A549 treated with RU486 at 1 μM for 4 hours (cell line): ENCODE measurements around the gene OTOP3. TPM values are rescaled to one million over a fixed set of nuclear protein-coding genes. Genes with fewer than 3 reads are reported as not detected.

Experiments used
- total RNA-seq: library from RNA; stranded (reverse); fragments of 200-300 nt; extraction: Qiagen RNA extraction; gene quantifications from 5 replicates; pipeline ENCODE4 v1.2.3, GENCODE V29; 2022; ENCODE audit warnings: low read depth

Gene OTOP3, protein sequence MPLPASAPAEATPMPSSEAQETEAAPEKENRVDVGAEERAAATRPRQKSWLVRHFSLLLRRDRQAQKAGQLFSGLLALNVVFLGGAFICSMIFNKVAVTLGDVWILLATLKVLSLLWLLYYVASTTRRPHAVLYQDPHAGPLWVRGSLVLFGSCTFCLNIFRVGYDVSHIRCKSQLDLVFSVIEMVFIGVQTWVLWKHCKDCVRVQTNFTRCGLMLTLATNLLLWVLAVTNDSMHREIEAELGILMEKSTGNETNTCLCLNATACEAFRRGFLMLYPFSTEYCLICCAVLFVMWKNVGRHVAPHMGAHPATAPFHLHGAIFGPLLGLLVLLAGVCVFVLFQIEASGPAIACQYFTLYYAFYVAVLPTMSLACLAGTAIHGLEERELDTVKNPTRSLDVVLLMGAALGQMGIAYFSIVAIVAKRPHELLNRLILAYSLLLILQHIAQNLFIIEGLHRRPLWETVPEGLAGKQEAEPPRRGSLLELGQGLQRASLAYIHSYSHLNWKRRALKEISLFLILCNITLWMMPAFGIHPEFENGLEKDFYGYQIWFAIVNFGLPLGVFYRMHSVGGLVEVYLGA
- total RNA-seq = not detected in 5 replicates

DNA sequence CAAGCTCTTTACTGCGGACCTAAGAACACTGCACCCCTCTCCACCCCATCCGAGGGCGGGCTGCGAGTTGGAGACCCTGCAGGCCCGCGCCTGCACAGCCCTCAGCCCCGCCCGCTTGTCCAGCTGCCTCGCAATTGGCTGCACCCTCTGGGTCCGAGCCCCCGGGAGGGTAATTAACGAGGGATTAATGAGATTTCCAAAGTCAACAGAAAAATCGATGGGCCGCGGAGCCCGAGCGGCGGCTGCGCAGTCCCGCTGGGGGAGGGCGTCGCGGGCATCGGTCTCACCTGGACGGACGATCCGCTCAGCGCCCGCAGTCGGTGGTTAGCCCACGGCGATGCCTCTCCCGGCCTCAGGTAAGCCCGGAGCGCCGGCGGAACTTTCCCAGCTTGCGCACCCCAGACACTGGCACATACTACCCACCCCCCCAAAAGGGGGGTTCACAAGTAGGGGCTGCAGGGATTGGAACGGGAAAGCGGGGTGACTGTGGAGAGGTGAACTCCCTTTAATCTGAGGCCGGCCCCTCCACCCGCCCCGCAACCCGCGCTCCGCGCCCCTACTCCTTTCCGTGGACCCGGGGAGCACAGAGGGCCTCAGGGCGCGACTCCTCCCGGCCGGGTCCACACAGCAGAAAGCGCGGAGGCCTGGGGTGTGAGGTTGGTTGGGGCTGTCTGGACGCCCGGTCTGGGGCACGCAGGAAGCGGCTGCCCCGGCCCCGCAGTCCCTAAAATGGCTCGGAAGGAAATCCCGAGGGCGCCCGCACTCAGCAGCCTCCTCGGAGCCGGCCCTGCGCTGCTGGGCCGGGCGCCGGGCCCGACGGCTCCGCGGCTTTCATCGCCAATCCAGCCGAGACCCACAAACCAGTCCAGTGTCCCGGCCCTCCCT, at the start of gene OTOP3:
Gene OTOP3, plus strand, starts transcription at position 314 of the 885 bp plus-strand sequence. Its CDS starts 24 bp downstream, at position 338.

DNA sequence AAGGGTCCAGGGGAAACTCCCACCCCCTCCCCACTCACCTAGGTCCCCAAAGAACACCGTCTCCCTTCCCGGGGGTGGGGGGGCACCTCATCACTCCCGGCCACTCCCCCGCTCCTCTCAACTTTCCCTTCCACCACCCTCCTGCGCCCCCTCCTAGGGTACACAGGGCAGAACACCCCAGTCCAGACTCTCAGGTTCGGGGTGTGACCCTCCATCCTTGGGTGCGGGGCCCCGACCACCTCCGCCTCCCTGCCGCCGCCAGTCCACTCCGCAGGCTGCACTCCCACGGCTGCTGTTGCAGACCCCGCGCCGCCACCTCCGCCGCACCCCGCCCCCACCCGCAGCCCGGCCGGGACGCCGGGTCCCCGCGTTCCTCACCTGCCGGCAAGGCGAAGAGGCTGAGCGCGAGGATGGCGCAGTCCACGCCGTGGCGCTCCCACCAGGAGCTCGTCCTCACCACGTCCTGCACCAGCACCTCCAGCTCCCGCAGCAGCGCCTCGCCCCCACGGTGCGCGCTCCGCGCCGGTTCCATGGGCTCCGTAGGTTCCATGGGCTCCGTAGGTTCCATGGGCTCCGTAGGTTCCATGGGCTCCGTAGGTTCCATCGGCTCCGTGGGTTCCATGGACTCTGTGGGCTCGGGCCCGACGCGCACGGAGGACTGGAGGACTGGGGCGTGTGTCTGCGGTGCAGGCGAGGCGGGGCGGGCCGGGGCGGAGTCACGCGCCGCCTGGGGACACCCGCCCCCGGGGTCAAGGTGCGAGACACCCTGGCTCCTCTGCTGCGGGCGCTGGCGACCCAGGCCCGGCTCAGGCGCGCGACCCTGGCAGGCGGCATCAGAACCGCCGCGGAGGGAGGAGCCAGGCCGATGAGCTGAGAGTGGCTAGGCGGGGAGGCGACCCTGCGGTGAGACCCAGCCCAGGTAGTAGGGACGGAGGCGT, 42.5 kb upstream of the OTOP3 start, which contains the start of gene FADS6:
Gene FADS6, minus strand, starts transcription at position 660 of the 938 bp plus-strand sequence. Its CDS starts 38 bp downstream, at position 622.

GRCh38 chr17:74922694-74923537, 12.8 kb upstream of the OTOP3 start, which contains the start of gene USH1G:
USH1G (minus strand) TSS chr17:74923255; CDS start chr17:74923073, 182 bp downstream.

DNA sequence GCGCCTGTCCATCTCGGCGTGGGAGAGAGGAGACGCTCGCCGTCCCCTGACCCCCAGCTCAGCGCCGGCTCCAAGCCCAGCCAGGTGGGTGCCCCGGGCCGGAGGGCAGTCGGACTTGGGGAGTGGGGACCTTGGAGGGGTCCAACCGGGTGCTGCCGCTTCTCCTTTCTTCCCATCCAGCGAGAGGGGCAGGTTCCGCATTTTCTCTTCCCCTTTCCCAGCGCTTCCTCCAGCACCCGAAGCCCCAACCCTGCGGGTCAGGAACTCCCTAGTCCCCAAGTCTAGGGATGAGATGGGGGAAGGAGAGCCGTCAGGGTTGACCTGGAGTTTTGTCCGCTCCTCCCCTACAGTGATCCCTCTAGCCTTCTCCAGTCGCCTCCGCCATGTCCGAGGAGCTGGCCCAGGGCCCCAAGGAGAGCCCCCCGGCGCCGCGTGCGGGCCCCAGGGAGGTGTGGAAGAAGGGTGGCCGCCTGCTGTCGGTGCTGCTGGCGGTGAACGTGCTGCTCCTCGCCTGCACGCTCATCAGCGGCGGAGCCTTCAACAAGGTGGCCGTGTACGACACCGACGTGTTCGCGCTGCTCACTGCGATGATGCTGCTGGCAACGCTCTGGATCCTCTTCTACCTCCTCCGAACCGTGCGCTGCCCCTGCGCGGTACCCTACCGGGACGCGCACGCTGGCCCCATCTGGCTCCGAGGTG, 11.3 kb upstream of the OTOP3 start, which contains the start of gene OTOP2:
Gene OTOP2, plus strand, starts transcription at position 24 of the 699 bp plus-strand sequence. Its CDS starts 360 bp downstream, at position 384.

DNA sequence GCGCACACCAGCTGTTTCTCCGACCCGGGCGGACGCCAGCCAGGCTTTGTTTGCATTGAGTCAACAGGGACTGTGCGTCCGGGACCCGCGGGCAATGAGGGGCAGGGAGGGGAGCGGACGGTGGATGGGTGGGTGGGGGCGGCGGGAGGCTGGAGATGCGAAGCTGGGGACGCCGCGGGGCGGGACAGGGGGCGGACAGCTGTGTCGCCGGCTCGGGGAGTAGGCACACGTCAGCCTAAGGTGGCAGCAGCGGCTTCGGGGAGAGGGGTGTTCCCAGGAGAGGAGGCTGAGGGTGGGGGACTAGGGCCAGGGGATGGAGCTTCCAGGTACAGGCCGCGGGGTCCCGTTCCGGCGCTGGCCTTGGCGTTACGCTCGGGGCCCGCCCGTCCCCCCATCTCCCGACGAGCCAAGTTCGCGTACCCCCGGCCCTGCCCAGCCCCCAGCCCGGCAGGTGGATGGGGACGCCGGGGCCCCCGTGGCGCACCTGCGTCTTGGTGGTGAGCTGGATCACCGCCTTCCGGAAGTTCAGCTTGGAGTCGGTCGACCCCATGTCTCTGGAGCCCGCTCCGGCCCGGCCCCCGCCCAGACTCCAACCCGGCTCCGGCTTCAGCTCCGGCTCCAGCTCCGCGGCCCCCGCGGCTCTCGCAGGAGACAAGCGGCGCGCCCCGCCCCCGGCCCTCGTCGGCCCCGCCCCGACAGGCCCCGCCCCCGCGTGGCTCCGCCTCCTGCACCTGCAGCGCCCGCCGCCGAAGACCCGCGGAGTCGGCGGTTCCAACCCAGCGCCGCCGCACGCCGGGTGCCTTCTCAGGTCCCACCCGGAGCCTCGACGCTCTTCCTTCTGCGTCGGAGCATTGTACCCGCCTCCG, 36.6 kb downstream of the OTOP3 start, which contains the start of gene HID1:
Gene HID1, minus strand, starts transcription at position 653 of the 866 bp plus-strand sequence. Its CDS starts 103 bp downstream, at position 550.

DNA sequence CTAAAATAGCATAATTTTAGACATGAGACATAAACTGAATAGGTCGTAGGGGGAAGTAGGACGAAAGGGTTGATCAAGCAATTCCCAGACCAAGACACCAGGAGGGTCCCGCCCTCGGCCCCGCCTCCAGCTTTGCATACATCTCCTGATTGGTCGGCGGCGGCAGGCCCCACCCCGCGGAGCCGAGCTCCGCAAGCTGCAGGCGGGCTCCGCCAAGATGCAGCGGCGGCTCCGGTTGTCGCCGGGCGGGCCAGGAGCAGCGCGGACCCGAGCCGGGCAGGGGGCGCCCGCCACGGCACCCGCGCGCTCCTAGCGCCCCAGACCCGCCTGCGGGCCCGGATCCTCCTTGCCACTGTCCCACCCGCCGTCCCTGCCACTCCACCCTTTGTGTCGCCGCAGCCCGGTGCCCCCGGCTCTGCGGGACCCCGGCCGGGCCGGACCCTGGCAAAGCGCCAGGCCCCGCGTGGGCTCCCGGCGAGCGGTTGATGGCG, 51.8 kb downstream of the OTOP3 start, which contains the start of gene CDR2L:
Gene CDR2L, plus strand, starts transcription at position 215 of the 491 bp plus-strand sequence. CDS start 412 bp downstream, outside the sequence.

Other genes with a start within 250 kb of the OTOP3 start
- gene CD300LF, start 223.0 kb upstream of the OTOP3 start, total RNA-seq = not detected in 5 replicates
- gene RAB37, start 198.6 kb upstream of the OTOP3 start, total RNA-seq = 1.0 to 3.1 TPM (median 1.2 TPM) in 5 replicates
- 31.7 to 46.3 TPM (median 44.9 TPM) in 5 replicates for gene NHERF1, start 187.3 kb upstream of the OTOP3 start, total RNA-seq
- gene NAT9, start 159.6 kb upstream of the OTOP3 start, total RNA-seq = 47.7 to 60.1 TPM (median 54.9 TPM) in 5 replicates
- gene GRIN2C, start 76.0 kb upstream of the OTOP3 start, total RNA-seq = 0.13 to 0.50 TPM (median 0.28 TPM) in 5 replicates
- gene FDXR, start 62.9 kb upstream of the OTOP3 start, total RNA-seq = 42.6 to 65.7 TPM (median 63.3 TPM) in 5 replicates
- gene FADS6, start 42.3 kb upstream of the OTOP3 start, total RNA-seq = 0.07 TPM in 1 of 5 replicates, not detected in the others
- gene USH1G, start 12.6 kb upstream of the OTOP3 start, total RNA-seq = 0.07 TPM in 3 of 5 replicates, not detected in the others
- 0.07 to 0.11 TPM in 2 of 5 replicates, not detected in the others for gene OTOP2, start 11.6 kb upstream of the OTOP3 start, total RNA-seq
- 6.1 to 9.2 TPM (median 9.0 TPM) in 5 replicates for gene HID1, start 36.9 kb downstream of the OTOP3 start, total RNA-seq
- gene CDR2L, start 51.7 kb downstream of the OTOP3 start, total RNA-seq = 35.6 to 53.4 TPM (median 48.8 TPM) in 5 replicates
- 76.3 to 88.4 TPM (median 82.0 TPM) in 5 replicates for gene MRPL58, start 76.8 kb downstream of the OTOP3 start, total RNA-seq
- gene ATP5PD, start 111.1 kb downstream of the OTOP3 start, total RNA-seq = 461 to 594 TPM (median 516 TPM) in 5 replicates
- 28.0 to 30.8 TPM (median 29.8 TPM) in 5 replicates for gene KCTD2, start 111.3 kb downstream of the OTOP3 start, total RNA-seq
- 22.1 to 37.5 TPM (median 30.9 TPM) in 5 replicates for gene SLC16A5, start 152.1 kb downstream of the OTOP3 start, total RNA-seq
- 17.1 to 22.7 TPM (median 18.6 TPM) in 5 replicates for gene ARMC7, start 174.1 kb downstream of the OTOP3 start, total RNA-seq
- gene NT5C, start 195.8 kb downstream of the OTOP3 start, total RNA-seq = 82.9 to 136 TPM (median 131 TPM) in 5 replicates
- gene JPT1, start 218.6 kb downstream of the OTOP3 start, total RNA-seq = 699 to 981 TPM (median 832 TPM) in 5 replicates
- 369 to 399 TPM (median 390 TPM) in 5 replicates for gene SUMO2, start 247.1 kb downstream of the OTOP3 start, total RNA-seq